ENCODE results near the gene ASNSD1. TPM values are rescaled to one million over a fixed set of nuclear protein-coding genes. Genes with fewer than 3 reads are reported as not detected.

ASNSD1 gene
- total RNA-seq, 5 donors from 2014 or later (not counting 1 experiment from before 2014, with no cell fraction given), result 31.7 to 43.8 (median 35.9) TPM

- no CpG with 5 or more reads among the region's 1 CpG for WGBS (ENCODE audit: insufficient coverage)
- Mint-ChIP-seq H3K4me3 (no peak overlapping the region), H3K27ac (no peak overlapping the region), H3K9me3 (no peaks in the 10 kb centered on the region), H3K27me3 (no peaks in the 10 kb centered on the region), H3K4me1 (peaks cover 16 to 27% (median 24%) of the 10 kb centered on the region in 3 donors), H3K36me3 (no peaks in the 10 kb centered on the region)
- no peaks in the 10 kb centered on the region for H3K36me3 ChIP-seq (ENCODE audit: control insufficient read depth in 2 of 2, extremely low read depth in 1 of 2, insufficient read depth in 1 of 2, low read length in 1 of 2)
- no peaks in the 10 kb centered on the region for H3K27me3 ChIP-seq (replicated peaks in 1 of 2; ENCODE audit: control insufficient read depth in 2 of 2, extremely low read depth in 1 of 2, insufficient read depth in 2 of 2, low read length in 1 of 2)
- peaks cover 3 to 11% of the 10 kb centered on the region in 2 experiments for H3K4me1 ChIP-seq (ENCODE audit: control insufficient read depth in 1 of 2, extremely low read depth in 1 of 2, insufficient read depth in 2 of 2, low read length in 2 of 2)
- DNase-seq, result no peak
- H3K4me3 ChIP-seq (ENCODE audit: control insufficient read depth in 1 of 2, extremely low read depth in 1 of 2, low read length in 1 of 2), result no peak overlapping the region
- ATAC-seq (replicated peaks in 1 of 4), result no peak
- CTCF ChIA-PET, result interaction anchor here in 1 of 2 donors (0.6 kb wide), 1 partner anchor 140 kb away, joined by 3 read pairs; no protein-coding TSS in a partner anchor
- H3K9me3 ChIP-seq, result no peaks in the 10 kb centered on the region
- POLR2A ChIA-PET, result interaction anchor here in 1 of 2 donors (0.7 kb wide), 2 partner anchors 173 to 494 kb away, joined by 3 read pairs; no protein-coding TSS in a partner anchor
- H3K27ac ChIP-seq (ENCODE audit: low read length), result no peak overlapping the region
These were observed 38.2 kb upstream of the ASNSD1 start for GRCh38 chr2:189623049-189623448.

DNA sequence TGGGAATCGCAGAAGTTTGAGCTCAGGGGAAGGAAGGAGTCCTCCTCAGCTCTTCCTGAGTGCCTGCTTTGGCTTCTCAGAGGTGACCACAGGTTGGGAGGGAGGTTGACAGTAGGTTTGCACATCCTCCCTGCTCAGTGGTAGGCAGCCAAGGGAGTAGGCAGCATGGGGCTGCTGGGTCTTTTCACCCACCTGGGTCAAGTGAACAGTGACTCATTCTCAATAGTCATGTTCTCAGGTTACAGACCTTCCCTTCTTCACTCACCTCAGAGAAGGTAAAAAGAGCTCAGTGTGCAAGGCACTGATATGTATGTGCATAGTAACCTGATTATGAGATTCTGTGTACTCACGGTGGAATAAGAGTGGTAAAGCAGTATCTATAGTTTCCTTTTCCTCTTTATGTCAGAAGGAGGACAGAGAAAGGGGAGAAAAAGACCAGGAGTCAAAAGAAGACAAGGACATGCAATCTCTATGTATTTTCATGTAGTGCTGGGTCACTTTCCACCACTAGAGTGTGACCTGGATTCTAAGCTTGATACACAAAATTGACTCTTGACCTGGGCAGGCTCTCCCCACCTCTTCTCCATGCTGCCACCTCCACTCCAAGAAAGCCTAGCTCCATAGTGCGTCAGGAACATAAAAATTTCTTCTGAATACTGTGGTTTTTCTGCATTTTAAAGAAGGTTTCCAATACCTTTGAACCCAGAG is 36.5 kb upstream of the ASNSD1 start:
- no peak for DNase-seq

GRCh38 chr2:189625636-189626035 is 35.6 kb upstream of the ASNSD1 start:
- peaks cover 3 to 11% of the 10 kb centered on the region in 2 experiments for H3K4me1 ChIP-seq (ENCODE audit: control insufficient read depth in 1 of 2, extremely low read depth in 1 of 2, insufficient read depth in 2 of 2, low read length in 2 of 2)
- no CpG with 5 or more reads among the region's 2 CpGs for WGBS (ENCODE audit: insufficient coverage)
- H3K9me3 ChIP-seq, result no peaks in the 10 kb centered on the region
- H3K36me3 ChIP-seq (ENCODE audit: control insufficient read depth in 2 of 2, extremely low read depth in 1 of 2, insufficient read depth in 1 of 2, low read length in 1 of 2), result no peaks in the 10 kb centered on the region
- CTCF ChIA-PET, result interaction anchor here in 1 of 2 donors (0.6 to 0.7 kb wide), 2 partner anchors 35 kb away, joined by 3 to 6 read pairs; no protein-coding TSS in a partner anchor
- H3K4me3 Mint-ChIP-seq, result no peak overlapping the region
- DNase-seq (no peak), ATAC-seq (replicated peaks in 1 of 4) (no peak)
- H3K27ac Mint-ChIP-seq, result no peak overlapping the region
- H3K36me3 Mint-ChIP-seq, result no peaks in the 10 kb centered on the region
- no peak overlapping the region for H3K27ac ChIP-seq (ENCODE audit: low read length)
- POLR2A ChIA-PET, result interaction anchor here in 1 of 2 donors (0.7 kb wide), 2 partner anchors 16 to 49 kb away, joined by 3 read pairs; no protein-coding TSS in a partner anchor
- H3K27me3 ChIP-seq (replicated peaks in 1 of 2; ENCODE audit: control insufficient read depth in 2 of 2, extremely low read depth in 1 of 2, insufficient read depth in 2 of 2, low read length in 1 of 2), result no peaks in the 10 kb centered on the region
- H3K27me3 Mint-ChIP-seq, result no peaks in the 10 kb centered on the region
- H3K4me1 Mint-ChIP-seq, result peaks cover 16 to 31% (median 24%) of the 10 kb centered on the region in 3 donors
- H3K4me3 ChIP-seq (ENCODE audit: control insufficient read depth in 1 of 2, extremely low read depth in 1 of 2, low read length in 1 of 2), result no peak overlapping the region
- no peaks in the 10 kb centered on the region for H3K9me3 Mint-ChIP-seq

More for the DNA sequence above, 36.5 kb upstream of the ASNSD1 start:
- Mint-ChIP-seq H3K36me3 (no peaks in the 10 kb centered on the region), H3K4me1 (peaks cover 16 to 31% (median 24%) of the 10 kb centered on the region in 3 donors), H3K9me3 (no peaks in the 10 kb centered on the region), H3K27me3 (no peaks in the 10 kb centered on the region), H3K27ac (no peak overlapping the region), H3K4me3 (no peak overlapping the region)
- Histone ChIP-seq H3K27me3 (replicated peaks in 1 of 2; ENCODE audit: control insufficient read depth in 2 of 2, extremely low read depth in 1 of 2, insufficient read depth in 2 of 2, low read length in 1 of 2) (no peaks in the 10 kb centered on the region), H3K9me3 (no peaks in the 10 kb centered on the region), H3K4me1 (ENCODE audit: control insufficient read depth in 1 of 2, extremely low read depth in 1 of 2, insufficient read depth in 2 of 2, low read length in 2 of 2) (peaks cover 3 to 11% of the 10 kb centered on the region in 2 experiments), H3K36me3 (ENCODE audit: control insufficient read depth in 2 of 2, extremely low read depth in 1 of 2, insufficient read depth in 1 of 2, low read length in 1 of 2) (no peaks in the 10 kb centered on the region), H3K27ac (ENCODE audit: low read length) (no peak overlapping the region), H3K4me3 (ENCODE audit: control insufficient read depth in 1 of 2, extremely low read depth in 1 of 2, low read length in 1 of 2) (no peak overlapping the region)
- CTCF ChIA-PET, result interaction anchor here in 1 of 2 donors (0.6 kb wide), 1 partner anchor 36 kb away, joined by 3 read pairs; no protein-coding TSS in a partner anchor
- POLR2A ChIA-PET, result no interaction called here
- no CpG with 5 or more reads among the region's 3 CpGs for WGBS (ENCODE audit: insufficient coverage)
- ATAC-seq (replicated peaks in 1 of 4), result no peak

GRCh38 chr2:189627789-189628188 is 33.5 kb upstream of the ASNSD1 start:
- no CpG with 5 or more reads among the region's 1 CpG for WGBS (ENCODE audit: insufficient coverage)
- Histone ChIP-seq H3K36me3 (ENCODE audit: control insufficient read depth in 2 of 2, extremely low read depth in 1 of 2, insufficient read depth in 1 of 2, low read length in 1 of 2) (no peaks in the 10 kb centered on the region), H3K4me3 (ENCODE audit: control insufficient read depth in 1 of 2, extremely low read depth in 1 of 2, low read length in 1 of 2) (no peak overlapping the region), H3K4me1 (ENCODE audit: control insufficient read depth in 1 of 2, extremely low read depth in 1 of 2, insufficient read depth in 2 of 2, low read length in 2 of 2) (peaks cover 3 to 11% of the 10 kb centered on the region in 2 experiments), H3K27me3 (replicated peaks in 1 of 2; ENCODE audit: control insufficient read depth in 2 of 2, extremely low read depth in 1 of 2, insufficient read depth in 2 of 2, low read length in 1 of 2) (no peaks in the 10 kb centered on the region), H3K27ac (ENCODE audit: low read length) (no peak overlapping the region), H3K9me3 (no peaks in the 10 kb centered on the region)
- DNase-seq, result no peak
- POLR2A ChIA-PET, result no interaction called here
- H3K9me3 Mint-ChIP-seq, result no peaks in the 10 kb centered on the region
- ATAC-seq (replicated peaks in 1 of 4), result no peak
- H3K27ac Mint-ChIP-seq, result no peak overlapping the region
- no peak overlapping the region for H3K4me3 Mint-ChIP-seq
- H3K4me1 Mint-ChIP-seq, result peaks cover 16 to 31% (median 24%) of the 10 kb centered on the region in 3 donors
- H3K27me3 Mint-ChIP-seq, result no peaks in the 10 kb centered on the region
- CTCF ChIA-PET, result interaction anchor here in 1 of 2 donors (0.6 to 0.7 kb wide), 2 partner anchors 156 to 937 kb away, joined by 3 read pairs; no protein-coding TSS in a partner anchor
- H3K36me3 Mint-ChIP-seq, result no peaks in the 10 kb centered on the region

GRCh38 chr2:189628817-189629530 is 32.3 kb upstream of the ASNSD1 start:
- ChIA-PET POLR2A (interaction anchor here in 1 of 2 donors (0.9 kb wide), 1 partner anchor 51 kb away, joined by 3 read pairs; no protein-coding TSS in a partner anchor), CTCF (interaction anchor here in 1 of 2 donors (0.7 kb wide), 1 partner anchor 823 kb away, joined by 9 read pairs; no protein-coding TSS in a partner anchor)
- Histone ChIP-seq H3K36me3 (ENCODE audit: control insufficient read depth in 2 of 2, extremely low read depth in 1 of 2, insufficient read depth in 1 of 2, low read length in 1 of 2) (no peaks in the 10 kb centered on the region), H3K27me3 (replicated peaks in 1 of 2; ENCODE audit: control insufficient read depth in 2 of 2, extremely low read depth in 1 of 2, insufficient read depth in 2 of 2, low read length in 1 of 2) (no peaks in the 10 kb centered on the region), H3K9me3 (no peaks in the 10 kb centered on the region), H3K27ac (ENCODE audit: low read length) (no peak overlapping the region), H3K4me1 (ENCODE audit: control insufficient read depth in 1 of 2, extremely low read depth in 1 of 2, insufficient read depth in 2 of 2, low read length in 2 of 2) (peaks cover 3 to 11% of the 10 kb centered on the region in 2 experiments), H3K4me3 (ENCODE audit: control insufficient read depth in 1 of 2, extremely low read depth in 1 of 2, low read length in 1 of 2) (no peak overlapping the region)
- H3K27ac Mint-ChIP-seq, result no peak overlapping the region
- ATAC-seq (replicated peaks in 1 of 4), result no peak
- no peak overlapping the region for H3K4me3 Mint-ChIP-seq
- DNase-seq, result no peak
- H3K9me3 Mint-ChIP-seq, result no peaks in the 10 kb centered on the region
- no peaks in the 10 kb centered on the region for H3K36me3 Mint-ChIP-seq
- H3K27me3 Mint-ChIP-seq, result no peaks in the 10 kb centered on the region
- WGBS (ENCODE audit: insufficient coverage), result 93% methylated on average over 7 of the region's 9 CpGs
- H3K4me1 Mint-ChIP-seq, result peaks cover 16 to 31% (median 24%) of the 10 kb centered on the region in 3 donors
